ENCODE results near the gene TOP3A. TPM values are rescaled to one million over a fixed set of nuclear protein-coding genes. Genes with fewer than 3 reads are reported as not detected.

Gene TOP3A
- total and polyA plus RNA-seq, 2 of the 13 experiments (the other 11 are each of a cell fraction or from before 2014, with no cell fraction given), result 16.9 to 36.8 TPM

- Histone ChIP-seq H3K36me3 (replicated peaks in 1 of 2; ENCODE audit: control insufficient read depth in 1 of 2, insufficient read depth in 2 of 2, low read length in 2 of 2) (peaks cover 26 to 59% of the 10 kb centered on the region in 2 experiments), H4K20me1 (ENCODE audit: insufficient read depth, low read length) (no peaks in the 10 kb centered on the region), H3K4me2 (ENCODE audit: low read depth, low read length) (no peak overlapping the region), H3K9ac (ENCODE audit: insufficient read depth, low read depth, low read length) (no peak overlapping the region), H3K79me2 (ENCODE audit: insufficient read depth, low read length) (no peaks in the 10 kb centered on the region), H3K27me3 (ENCODE audit: control insufficient read depth in 1 of 2, insufficient read depth in 2 of 2, low read length in 2 of 2) (no peaks in the 10 kb centered on the region), H3K4me1 (ENCODE audit: insufficient read depth, low read length) (no peaks in the 10 kb centered on the region), H2AFZ (ENCODE audit: low read length) (no peak overlapping the region), H3K9me3 (ENCODE audit: low read length) (no peaks in the 10 kb centered on the region), H3K4me3 (replicated peaks in 1 of 3; ENCODE audit: insufficient read depth in 1 of 3, low read depth in 2 of 3, low read length in 3 of 3) (no peak overlapping the region), H3K27ac (ENCODE audit: extremely low read length, insufficient read depth, low read length) (no peak overlapping the region)
- ATAC-seq, result no peak
- in situ Hi-C loops (cut with HindIII; ENCODE audit: extremely low pct_ligation_motif_present, low pct_unique_long_range_greater_than_20kb) (no loop called here), intact Hi-C loops (cut with micrococcal nuclease; ENCODE audit: unreplicated experiment) (no loop called here)
- no TSS peak for BruUV-seq (replicated peaks)
- DNase-seq (ENCODE audit: low spot score), result no peak
- TF ChIP-seq ZNF605 (CRISPR knock-in tag; IDR thresholded peaks at IDR 0.05) (no peak), ZNF556 (CRISPR knock-in tag; IDR thresholded peaks at IDR 0.05; ENCODE audit: borderline replicate concordance) (no peak), BCLAF1 (IDR thresholded peaks at IDR 0.05) (no peak), TBX3 (IDR thresholded peaks at IDR 0.05; ENCODE audit: borderline replicate concordance) (no peak), BATF2 (CRISPR knock-in tag; IDR thresholded peaks at IDR 0.05) (no peak), MTERF4 (CRISPR knock-in tag; IDR thresholded peaks at IDR 0.05) (no peak), MATR3 (CRISPR knock-in tag; IDR thresholded peaks at IDR 0.05) (no peak)
- CTCF ChIA-PET (ENCODE audit: low intra/inter-chr PET ratio, low total read pairs), result no interaction called here
- POLR2A ChIA-PET, result no interaction called here
- WGBS (ENCODE audit: low lambda C conversion rate), result 97% methylated on average over 15 of the region's 15 CpGs
- FAIRE-seq, result no peak
Measured at GRCh38 chr17:18291718-18292540, 22.9 kb downstream of the TOP3A start.

Data from HepG2 (cell line).